Spleen (tissue), 11 donors: ENCODE results near the gene MTX3. TPM values are rescaled to one million over a fixed set of nuclear protein-coding genes. Genes with fewer than 3 reads are reported as not detected.

ENCODE experiments used
- DNase-seq: peaks from one replicate; pipeline ENCODE4 v3.0.0-alpha.2; 2020
- H3K27ac ChIP-seq, 8 donors: fragments of 200-600 bp; sonication (generic) in 7 of 8; 1 replicate in 4 of 8; 2 replicates in 4 of 8; pipeline versions ENCODE4 v1.5.0 to v1.8.0; 2016 to 2021; ENCODE audit warnings: inconsistent platforms in 4 of 8, mild to moderate bottlenecking in 4 of 8, moderate library complexity in 1 of 8
- H3K27me3 ChIP-seq, 7 donors: fragments of 200-600 bp; sonication (generic) in 6 of 7; replicated peaks in 1 of 7; 1 replicate in 4 of 7; 2 replicates in 3 of 7; pipeline versions ENCODE4 v1.5.0 to v1.8.0; 2016 to 2021; ENCODE audit warnings: inconsistent platforms in 3 of 7, mild to moderate bottlenecking in 1 of 7
- H3K36me3 ChIP-seq, 6 donors: fragments of 200-600 bp; sonication (generic) in 5 of 6; 1 replicate in 4 of 6; 2 replicates in 2 of 6; pipeline versions ENCODE4 v1.5.0 to v1.8.0; 2016 to 2021; ENCODE audit warnings: inconsistent platforms in 2 of 6
- H3K4me1 ChIP-seq, 6 donors: fragments of 200-600 bp; sonication (generic) in 5 of 6; 1 replicate in 3 of 6; 2 replicates in 3 of 6; pipeline versions ENCODE4 v1.5.0 to v1.8.0; 2016 to 2021; ENCODE audit warnings: inconsistent platforms in 3 of 6
- H3K4me3 ChIP-seq, 8 donors: fragments of 200-600 bp; sonication (generic) in 7 of 8; 1 replicate in 4 of 8; 2 replicates in 4 of 8; pipeline versions ENCODE4 v1.5.0 to v1.8.0; 2016 to 2021; ENCODE audit warnings: inconsistent platforms in 4 of 8, mild to moderate bottlenecking in 4 of 8, moderate library complexity in 2 of 8
- H3K9me3 ChIP-seq, 8 donors: fragments of 200-600 bp; sonication (generic) in 7 of 8; 1 replicate in 4 of 8; 2 replicates in 4 of 8; pipeline versions ENCODE4 v1.5.0 to v1.8.0; 2016 to 2021; ENCODE audit warnings: inconsistent platforms in 4 of 8
- POLR2A ChIP-seq, 3 donors: fragments of 450-650 bp; IDR thresholded peaks; one replicate each; pipeline ENCODE4 v1.5.1; 2017; ENCODE audit warnings: antibody characterized with exemption in 3 of 3, mild to moderate bottlenecking in 1 of 3
- POLR2AphosphoS5 ChIP-seq, 3 donors: sonication (generic); formaldehyde crosslinking; IDR thresholded peaks; one replicate each; pipeline ENCODE4 v1.5.1; 2017; ENCODE audit warnings: antibody characterized with exemption in 3 of 3
- WGBS, 5 donors: extraction: QIAGEN DNeasy Blood & Tissue Kit in 3 of 5; methylation state at CpG; one replicate each; pipeline versions ENCODE4 v1.1.5 to v1.1.7; 2013 to 2018; 5-methylcytosine and 5-hydroxymethylcytosine counted together
- intact Hi-C: fragments of 100-400 bp; cut with DNase I; formaldehyde crosslinking; loops from one replicate; pipeline ENCODE4 v1.15.0; 2023; ENCODE audit warnings: low total_unique reads
- polyA plus RNA-seq, 3 donors: library from polyadenylated mRNA; stranded (reverse); fragments of 200-250 nt; gene quantifications; one replicate each; pipeline ENCODE4 v1.2.1, GENCODE V29; 2013
- total RNA-seq, 7 donors: library from RNA; depleted of rRNA in 3 of 7; stranded (reverse); fragments of >200 nt in 3 of 7; fragmentation: NEBNext Ultra II Directional in 4 of 7; extraction: Animal tissue kit (Norgen Biotek cat#: 25700) in 4 of 7; gene quantifications; one replicate each; pipeline versions ENCODE4 v1.1.0 to v1.2.1, GENCODE V29; 2016 to 2021
- TF ChIP-seq, protein P1 (sequence below), 11 experiments: fragments of 200-600 bp in 7 of 11; fragments of 450-650 bp in 4 of 11; sonication (generic) in 4 of 11; IDR thresholded peaks in 8 of 11; conservative IDR thresholded peaks in 3 of 11; 1 replicate in 7 of 11; 2 replicates in 4 of 11; pipeline versions ENCODE4 v1.4.0 to v1.8.0; 2016 to 2021; ENCODE audit warnings: antibody characterized with exemption in 11 of 11, inconsistent platforms in 4 of 11, mild to moderate bottlenecking in 1 of 11
- donor health status: healthy with polysubstance abuse.
- donor health status: DM: no; HTN: no; CAD: no; lungs with moderate emphysema.
- donor health status: DM: no; HTN: no; CAD: no.
- donor health status: Bipolar disorder and iron deficiency.
- donor health status: healthy.
- donor health status: DM: no; HTN: no; CAD: no.
- donor health status: DM: yes; HTN: yes; CAD: no.

The MTX3 gene
- total and polyA plus RNA-seq, 10 donors = 6.0 to 19.8 (median 15.8) TPM

DNA sequence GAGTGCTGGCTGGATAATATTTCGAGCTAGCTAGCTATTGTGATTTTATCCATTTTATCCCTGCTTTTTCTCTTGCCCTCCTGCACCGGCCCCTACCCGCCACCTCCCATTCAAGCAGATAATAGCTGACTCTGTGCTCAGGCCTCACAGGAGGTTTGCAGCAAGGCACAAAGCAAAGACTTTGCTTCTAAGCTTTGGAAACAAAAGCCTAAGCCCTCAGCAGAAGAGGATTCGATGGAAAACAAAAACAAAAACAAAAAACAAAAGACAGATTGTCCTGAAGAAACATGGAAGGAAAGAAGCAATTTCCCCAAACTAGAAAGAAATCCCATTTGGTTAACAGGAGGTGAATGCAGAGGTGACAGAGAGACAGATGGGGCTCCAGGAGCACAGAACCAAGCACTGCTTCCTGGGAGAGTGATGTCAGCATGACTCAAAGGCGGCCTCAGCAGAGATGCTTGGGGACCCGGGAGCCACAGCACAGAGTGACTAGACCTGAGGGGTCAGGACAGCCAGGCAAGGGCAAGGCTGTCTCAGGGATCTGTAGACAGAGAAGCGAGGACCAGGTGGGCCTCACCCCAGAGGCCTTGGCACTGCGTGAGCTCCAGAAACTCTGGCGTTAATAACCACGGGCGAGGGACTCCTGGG lies 28.4 kb downstream of the MTX3 start:
- TF ChIP-seq, protein P1, sequence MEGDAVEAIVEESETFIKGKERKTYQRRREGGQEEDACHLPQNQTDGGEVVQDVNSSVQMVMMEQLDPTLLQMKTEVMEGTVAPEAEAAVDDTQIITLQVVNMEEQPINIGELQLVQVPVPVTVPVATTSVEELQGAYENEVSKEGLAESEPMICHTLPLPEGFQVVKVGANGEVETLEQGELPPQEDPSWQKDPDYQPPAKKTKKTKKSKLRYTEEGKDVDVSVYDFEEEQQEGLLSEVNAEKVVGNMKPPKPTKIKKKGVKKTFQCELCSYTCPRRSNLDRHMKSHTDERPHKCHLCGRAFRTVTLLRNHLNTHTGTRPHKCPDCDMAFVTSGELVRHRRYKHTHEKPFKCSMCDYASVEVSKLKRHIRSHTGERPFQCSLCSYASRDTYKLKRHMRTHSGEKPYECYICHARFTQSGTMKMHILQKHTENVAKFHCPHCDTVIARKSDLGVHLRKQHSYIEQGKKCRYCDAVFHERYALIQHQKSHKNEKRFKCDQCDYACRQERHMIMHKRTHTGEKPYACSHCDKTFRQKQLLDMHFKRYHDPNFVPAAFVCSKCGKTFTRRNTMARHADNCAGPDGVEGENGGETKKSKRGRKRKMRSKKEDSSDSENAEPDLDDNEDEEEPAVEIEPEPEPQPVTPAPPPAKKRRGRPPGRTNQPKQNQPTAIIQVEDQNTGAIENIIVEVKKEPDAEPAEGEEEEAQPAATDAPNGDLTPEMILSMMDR (IDR thresholded peaks at IDR 0.05 in 8 of 11, conservative IDR thresholded peaks at IDR 0.05 in 3 of 11) = no peak
- TF ChIP-seq POLR2AphosphoS5 (IDR thresholded peaks at IDR 0.05) = no peak
- TF ChIP-seq POLR2A (IDR thresholded peaks at IDR 0.05) = no peak
- no peaks in the 10 kb centered on the region for H3K4me1 ChIP-seq
- intact Hi-C loops = no loop called here
- H3K4me3 ChIP-seq = no peak overlapping the region
- no peak overlapping the region for H3K27ac ChIP-seq
- no peaks in the 10 kb centered on the region for H3K9me3 ChIP-seq
- no peaks in the 10 kb centered on the region for H3K36me3 ChIP-seq
- H3K27me3 ChIP-seq = peaks cover 0 to 7% (median 0%) of the 10 kb centered on the region in 7 donors
- 79 to 86% (median 84%) methylated on average over 11 of the region's 11 CpGs for WGBS, 5 donors
- DNase-seq = no peak

- Histone ChIP-seq H3K4me1 (no peaks in the 10 kb centered on the region), H3K4me3 (no peak overlapping the region), H3K9me3 (no peaks in the 10 kb centered on the region), H3K27ac (no peak overlapping the region), H3K36me3 (no peaks in the 10 kb centered on the region), H3K27me3 (peaks cover 0 to 3% (median 0%) of the 10 kb centered on the region in 7 donors)
- intact Hi-C loops = no loop called here
- DNase-seq = no peak
- 85 to 90% (median 89%) methylated on average over 9 of the region's 9 CpGs for WGBS, 5 donors
- TF ChIP-seq, protein P1 (IDR thresholded peaks at IDR 0.05 in 8 of 11, conservative IDR thresholded peaks at IDR 0.05 in 3 of 11) = no peak
- TF ChIP-seq POLR2AphosphoS5 (IDR thresholded peaks at IDR 0.05) = no peak
- TF ChIP-seq POLR2A (IDR thresholded peaks at IDR 0.05) = no peak
Measured at GRCh38 chr5:79961716-79962574, 29.1 kb downstream of the MTX3 start.

DNA sequence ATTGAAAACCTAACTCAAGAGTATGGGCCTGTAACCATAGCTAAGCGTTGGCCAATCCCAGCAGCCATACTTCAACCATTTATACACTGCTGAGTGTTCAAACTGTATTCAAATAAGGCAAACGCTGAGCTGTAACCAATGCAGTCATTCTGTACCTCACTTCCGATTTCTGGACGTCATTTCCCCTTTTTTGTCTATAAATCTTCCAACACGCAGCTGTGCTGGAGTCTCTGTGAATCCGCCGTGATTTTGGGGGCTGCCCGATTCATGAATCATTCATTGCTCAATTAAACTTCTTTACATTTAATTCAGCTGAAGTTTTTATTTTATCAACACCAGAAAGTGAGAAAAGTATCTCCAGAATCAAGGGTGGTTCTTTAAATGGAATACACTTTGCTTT lies 31.7 kb downstream of the MTX3 start:
- H3K27me3 ChIP-seq = peaks cover 0 to 5% (median 0%) of the 10 kb centered on the region in 7 donors
- H3K36me3 ChIP-seq = no peaks in the 10 kb centered on the region
- H3K9me3 ChIP-seq = no peaks in the 10 kb centered on the region
- TF ChIP-seq POLR2A (IDR thresholded peaks at IDR 0.05) (no peak), POLR2AphosphoS5 (IDR thresholded peaks at IDR 0.05) (no peak)
- TF ChIP-seq, protein P1 (IDR thresholded peaks at IDR 0.05 in 8 of 11, conservative IDR thresholded peaks at IDR 0.05 in 3 of 11) = no peak
- 63 to 72% (median 66%) methylated on average over 8 of the region's 8 CpGs for WGBS, 5 donors
- no peak for DNase-seq
- no peak overlapping the region for H3K27ac ChIP-seq
- no peak overlapping the region for H3K4me3 ChIP-seq
- intact Hi-C loops = no loop called here
- no peaks in the 10 kb centered on the region for H3K4me1 ChIP-seq
